NCI-H2227 (cell line): ENCODE data around the gene KCTD5.
"Not testable (repeated sequence)": the region's sequence is repeated elsewhere in the genome, so short reads cannot be mapped to it uniquely, and the experiment has no call there.

Source experiments
- DNase-seq: peaks from one replicate; lab custom pipeline; 2025; ENCODE audit not compliant: unreplicated experiment; lab: John Stamatoyannopoulos, UW

KCTD5 gene

GRCh38 chr16:2696601-2697250, 14.4 kb downstream of the KCTD5 start:
- DNase-seq = not testable (repeated sequence)

- DNase-seq = no peak
Measured at GRCh38 chr16:2697401-2697948, 15.2 kb downstream of the KCTD5 start.

- no peak for DNase-seq
Measured at GRCh38 chr16:2698103-2698870, 16.0 kb downstream of the KCTD5 start.

GRCh38 chr16:2698965-2699750, 16.8 kb downstream of the KCTD5 start:
- DNase-seq = no peak

- no peak for DNase-seq
Measured at GRCh38 chr16:2699791-2700600, 17.7 kb downstream of the KCTD5 start.

- no peak for DNase-seq
Measured at GRCh38 chr16:2700786-2701185, 18.5 kb downstream of the KCTD5 start.

- no peak for DNase-seq
Measured at GRCh38 chr16:2701272-2701671, 18.9 kb downstream of the KCTD5 start.

GRCh38 chr16:2701713-2702437, 19.6 kb downstream of the KCTD5 start:
- DNase-seq = no peak

- DNase-seq = no peak
Measured at GRCh38 chr16:2702438-2702825, 20.1 kb downstream of the KCTD5 start.

GRCh38 chr16:2702871-2703745, 20.8 kb downstream of the KCTD5 start:
- DNase-seq = no peak

GRCh38 chr16:2704166-2704982, 22.1 kb downstream of the KCTD5 start:
- no peak for DNase-seq

GRCh38 chr16:2704983-2705275, 22.6 kb downstream of the KCTD5 start:
- DNase-seq = no peak

GRCh38 chr16:2705351-2705750, 23.0 kb downstream of the KCTD5 start:
- no peak for DNase-seq

- no peak for DNase-seq
Measured at GRCh38 chr16:2706085-2706484, 23.8 kb downstream of the KCTD5 start.

- no peak for DNase-seq
Measured at GRCh38 chr16:2706611-2707311, 24.4 kb downstream of the KCTD5 start.

GRCh38 chr16:2707368-2708289, 25.3 kb downstream of the KCTD5 start:
- no peak for DNase-seq

- no peak for DNase-seq
Measured at GRCh38 chr16:2708290-2708639, 25.9 kb downstream of the KCTD5 start.
